Neural cell (in vitro differentiated cells): ENCODE measurements around the gene DTHD1.

Experiments
- EZH2 ChIP-seq: fragments of 200-600, 300-800 bp; shearing (Covaris generic), sonication (generic); IDR thresholded peaks from 2 replicates; pipeline ENCODE4 v1.6.1; 2014; ENCODE audit warnings: antibody characterized with exemption, low read length, borderline replicate concordance, mild to moderate bottlenecking; ENCODE audit not compliant: insufficient read depth, poor library complexity, severe bottlenecking
- MXI1 ChIP-seq: fragments of 450-650 bp; conservative IDR thresholded peaks from 2 replicates; pipeline ENCODE4 v1.6.1; 2014; ENCODE audit warnings: antibody characterized with exemption, mild to moderate bottlenecking; ENCODE audit not compliant: poor library complexity, severe bottlenecking
- POLR2AphosphoS5 ChIP-seq: IDR thresholded peaks from 2 replicates; pipeline ENCODE4 v1.6.1; 2012
- TAF1 ChIP-seq: IDR thresholded peaks from 2 replicates; pipeline ENCODE4 v1.6.1; 2012; ENCODE audit warnings: low read depth
- TF ChIP-seq, protein P1 (sequence below): fragments of 450-650 bp; IDR thresholded peaks from 2 replicates; pipeline ENCODE4 v1.5.1; 2014; ENCODE audit warnings: antibody characterized with exemption, mild to moderate bottlenecking, moderate library complexity; ENCODE audit not compliant: poor library complexity, severe bottlenecking

DNA sequence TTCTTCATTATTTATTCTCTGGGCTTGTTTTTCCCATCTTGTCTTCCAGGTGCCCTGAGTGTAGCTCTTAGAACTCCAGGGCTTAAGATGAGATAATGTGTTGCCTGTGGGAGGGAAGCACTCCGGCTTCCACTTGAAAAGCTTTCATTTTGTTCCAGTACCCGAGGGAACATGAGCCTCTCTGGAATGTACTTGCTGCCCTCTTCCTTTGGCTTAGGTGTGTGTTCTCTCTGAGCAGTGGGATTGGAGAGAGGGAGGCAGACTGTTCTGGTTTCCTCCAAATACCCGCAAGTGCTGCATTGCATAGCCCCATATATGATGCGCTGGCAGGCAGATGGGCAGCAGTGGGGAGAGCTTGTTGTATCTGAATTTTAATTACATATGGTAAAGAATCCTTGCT is 861 bp upstream of the DTHD1 start:
- TF ChIP-seq, protein P1, sequence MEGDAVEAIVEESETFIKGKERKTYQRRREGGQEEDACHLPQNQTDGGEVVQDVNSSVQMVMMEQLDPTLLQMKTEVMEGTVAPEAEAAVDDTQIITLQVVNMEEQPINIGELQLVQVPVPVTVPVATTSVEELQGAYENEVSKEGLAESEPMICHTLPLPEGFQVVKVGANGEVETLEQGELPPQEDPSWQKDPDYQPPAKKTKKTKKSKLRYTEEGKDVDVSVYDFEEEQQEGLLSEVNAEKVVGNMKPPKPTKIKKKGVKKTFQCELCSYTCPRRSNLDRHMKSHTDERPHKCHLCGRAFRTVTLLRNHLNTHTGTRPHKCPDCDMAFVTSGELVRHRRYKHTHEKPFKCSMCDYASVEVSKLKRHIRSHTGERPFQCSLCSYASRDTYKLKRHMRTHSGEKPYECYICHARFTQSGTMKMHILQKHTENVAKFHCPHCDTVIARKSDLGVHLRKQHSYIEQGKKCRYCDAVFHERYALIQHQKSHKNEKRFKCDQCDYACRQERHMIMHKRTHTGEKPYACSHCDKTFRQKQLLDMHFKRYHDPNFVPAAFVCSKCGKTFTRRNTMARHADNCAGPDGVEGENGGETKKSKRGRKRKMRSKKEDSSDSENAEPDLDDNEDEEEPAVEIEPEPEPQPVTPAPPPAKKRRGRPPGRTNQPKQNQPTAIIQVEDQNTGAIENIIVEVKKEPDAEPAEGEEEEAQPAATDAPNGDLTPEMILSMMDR = no peak
- no peak for TF ChIP-seq POLR2AphosphoS5
- TF ChIP-seq MXI1 = no peak
- no peak for TF ChIP-seq TAF1
- TF ChIP-seq EZH2 = no peak
